ENCODE measurements around the gene RGS16. TPM values are rescaled to one million over a fixed set of nuclear protein-coding genes. Genes with fewer than 3 reads are reported as not detected.

RGS16 gene
- total and polyA plus RNA-seq, 9 of the 15 experiments (the other 6 are each of a cell fraction or from before 2014, with no cell fraction given) = 0.07 to 0.55 (median 0.36) TPM

DNA sequence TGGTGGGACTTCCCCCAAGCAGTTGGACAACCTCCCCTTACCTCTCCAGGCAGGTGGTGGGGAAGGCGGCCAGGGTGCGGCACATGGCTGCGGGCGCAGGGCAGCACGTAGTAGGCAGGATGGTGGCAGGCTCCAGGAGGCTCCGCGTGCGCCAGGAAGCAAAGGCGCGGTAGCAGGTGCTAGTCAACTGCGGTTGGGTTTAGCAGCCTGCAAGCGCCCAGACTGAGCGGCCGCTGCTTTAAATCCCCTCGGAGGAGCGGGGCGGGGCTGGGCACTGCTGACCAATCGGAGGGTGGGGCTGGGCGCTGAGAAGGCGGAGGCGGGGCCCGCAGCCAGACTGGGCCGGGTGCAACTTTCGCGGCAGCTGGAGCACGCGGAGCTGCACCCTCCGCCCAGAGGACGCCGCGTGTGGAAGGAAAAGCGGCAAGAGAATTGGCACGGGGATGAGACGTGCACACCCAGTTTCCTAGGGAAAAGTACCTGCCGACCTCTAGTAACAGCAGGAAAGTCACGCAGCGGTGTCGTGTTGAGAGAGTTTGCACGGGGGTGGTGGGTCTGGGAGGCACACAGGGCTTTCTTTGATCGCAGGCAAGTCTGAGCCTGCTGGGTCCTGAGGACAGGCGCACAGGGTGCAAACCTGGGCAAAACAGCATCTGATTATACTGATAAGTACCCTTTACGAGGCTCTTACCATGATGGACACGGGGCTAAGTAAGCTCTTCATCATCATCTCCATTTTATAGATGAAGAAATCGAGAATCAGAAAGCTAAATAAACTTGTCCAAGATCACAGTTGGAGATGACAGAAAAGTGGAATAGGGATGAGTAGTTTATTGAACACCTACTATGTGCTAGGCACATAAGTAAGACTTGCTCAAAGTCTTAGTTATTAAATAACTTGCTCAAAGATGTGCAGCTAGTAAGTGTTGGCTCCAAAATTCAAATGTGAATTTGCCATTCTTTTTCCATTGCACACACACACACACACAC lies at the start of gene RGS16 (continued):
- TF ChIP-seq, protein P1, sequence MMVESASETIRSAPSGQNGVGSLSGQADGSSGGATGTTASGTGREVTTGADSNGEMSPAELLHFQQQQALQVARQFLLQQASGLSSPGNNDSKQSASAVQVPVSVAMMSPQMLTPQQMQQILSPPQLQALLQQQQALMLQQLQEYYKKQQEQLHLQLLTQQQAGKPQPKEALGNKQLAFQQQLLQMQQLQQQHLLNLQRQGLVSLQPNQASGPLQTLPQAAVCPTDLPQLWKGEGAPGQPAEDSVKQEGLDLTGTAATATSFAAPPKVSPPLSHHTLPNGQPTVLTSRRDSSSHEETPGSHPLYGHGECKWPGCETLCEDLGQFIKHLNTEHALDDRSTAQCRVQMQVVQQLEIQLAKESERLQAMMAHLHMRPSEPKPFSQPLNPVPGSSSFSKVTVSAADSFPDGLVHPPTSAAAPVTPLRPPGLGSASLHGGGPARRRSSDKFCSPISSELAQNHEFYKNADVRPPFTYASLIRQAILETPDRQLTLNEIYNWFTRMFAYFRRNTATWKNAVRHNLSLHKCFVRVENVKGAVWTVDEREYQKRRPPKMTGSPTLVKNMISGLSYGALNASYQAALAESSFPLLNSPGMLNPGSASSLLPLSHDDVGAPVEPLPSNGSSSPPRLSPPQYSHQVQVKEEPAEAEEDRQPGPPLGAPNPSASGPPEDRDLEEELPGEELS (CRISPR knock-in tag; IDR thresholded peaks at IDR 0.05; ENCODE audit: borderline replicate concordance) = peak; percentile 85
- TF ChIP-seq NR3C1 (CRISPR knock-in tag; IDR thresholded peaks at IDR 0.05) (no peak), ZNF584 (CRISPR knock-in tag; IDR thresholded peaks at IDR 0.05; ENCODE audit: low read depth) (no peak), BHLHE40 (IDR thresholded peaks at IDR 0.05; ENCODE audit: low read length) (peak; percentile 27; the same call in 1 of the 2 replicates), ZNF699 (CRISPR knock-in tag; IDR thresholded peaks at IDR 0.05; ENCODE audit: insufficient replicate concordance) (no peak), MBD2 (IDR thresholded peaks at IDR 0.05; ENCODE audit: borderline replicate concordance, low read depth) (no peak), THRAP3 (IDR thresholded peaks at IDR 0.05; ENCODE audit: borderline replicate concordance) (no peak), ZNF77 (CRISPR knock-in tag; IDR thresholded peaks at IDR 0.05) (no peak), PML (IDR thresholded peaks at IDR 0.05; ENCODE audit: low read length) (no peak), CBX3 (IDR thresholded peaks at IDR 0.05; ENCODE audit: borderline replicate concordance in 1 of 2, low read length in 2 of 2) (peak in 1 of 2 experiments; percentile 92; a peak in 1 of 3 replicates), TRIM24 (IDR thresholded peaks at IDR 0.05) (no peak), GABPB2 (CRISPR knock-in tag; conservative IDR thresholded peaks at IDR 0.05) (no peak), HDAC3 (IDR thresholded peaks at IDR 0.05; ENCODE audit: borderline replicate concordance, partially characterized antibody) (no peak), ZNF274 (IDR thresholded peaks at IDR 0.05; ENCODE audit: borderline replicate concordance, low read depth, low read length) (no peak), NCOA4 (IDR thresholded peaks at IDR 0.05; ENCODE audit: partially characterized antibody) (no peak), POLR2AphosphoS2 (IDR thresholded peaks at IDR 0.05; ENCODE audit: low read length) (no peak), ILF3 (IDR thresholded peaks at IDR 0.05; ENCODE audit: borderline replicate concordance) (no peak), ZNF133 (CRISPR knock-in tag; IDR thresholded peaks at IDR 0.05) (no peak), ZNF239 (CRISPR knock-in tag; IDR thresholded peaks at IDR 0.05) (no peak), BRCA1 (IDR thresholded peaks at IDR 0.05) (no peak), BRCA1 (CRISPR knock-in tag; IDR thresholded peaks at IDR 0.05) (no peak)
- TF ChIP-seq, protein P2, sequence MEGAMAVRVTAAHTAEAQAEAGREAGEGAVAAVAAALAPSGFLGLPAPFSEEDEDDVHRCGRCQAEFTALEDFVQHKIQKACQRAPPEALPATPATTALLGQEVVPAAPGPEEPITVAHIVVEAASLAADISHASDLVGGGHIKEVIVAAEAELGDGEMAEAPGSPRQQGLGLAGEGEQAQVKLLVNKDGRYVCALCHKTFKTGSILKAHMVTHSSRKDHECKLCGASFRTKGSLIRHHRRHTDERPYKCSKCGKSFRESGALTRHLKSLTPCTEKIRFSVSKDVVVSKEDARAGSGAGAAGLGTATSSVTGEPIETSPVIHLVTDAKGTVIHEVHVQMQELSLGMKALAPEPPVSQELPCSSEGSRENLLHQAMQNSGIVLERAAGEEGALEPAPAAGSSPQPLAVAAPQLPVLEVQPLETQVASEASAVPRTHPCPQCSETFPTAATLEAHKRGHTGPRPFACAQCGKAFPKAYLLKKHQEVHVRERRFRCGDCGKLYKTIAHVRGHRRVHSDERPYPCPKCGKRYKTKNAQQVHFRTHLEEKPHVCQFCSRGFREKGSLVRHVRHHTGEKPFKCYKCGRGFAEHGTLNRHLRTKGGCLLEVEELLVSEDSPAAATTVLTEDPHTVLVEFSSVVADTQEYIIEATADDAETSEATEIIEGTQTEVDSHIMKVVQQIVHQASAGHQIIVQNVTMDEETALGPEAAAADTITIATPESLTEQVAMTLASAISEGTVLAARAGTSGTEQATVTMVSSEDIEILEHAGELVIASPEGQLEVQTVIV (CRISPR knock-in tag; IDR thresholded peaks at IDR 0.05; ENCODE audit: borderline replicate concordance) = no peak

Data from K562 (cell line).